HG03571 (cell line): ENCODE results near the gene ADAMTS18.

ENCODE experiments used
- ATAC-seq: cut with Tn5 transposase; IDR thresholded peaks from one replicate; pipeline ENCODE4 v1.9.1; 2021; ENCODE audit not compliant: unreplicated experiment

Gene ADAMTS18

GRCh38 chr16:77331043-77331442 lies 103.8 kb downstream of the ADAMTS18 start:
- ATAC-seq, result no peak

GRCh38 chr16:77330332-77331042 lies 104.3 kb downstream of the ADAMTS18 start:
- no peak for ATAC-seq

- no peak for ATAC-seq
Observed at GRCh38 chr16:77328768-77329167, 106.1 kb downstream of the ADAMTS18 start.

GRCh38 chr16:77328274-77328673 lies 106.6 kb downstream of the ADAMTS18 start:
- ATAC-seq, result no peak

GRCh38 chr16:77327717-77328116 lies 107.1 kb downstream of the ADAMTS18 start:
- no peak for ATAC-seq

GRCh38 chr16:77324729-77325128 lies 110.1 kb downstream of the ADAMTS18 start:
- ATAC-seq, result no peak

- no peak for ATAC-seq
Observed at GRCh38 chr16:77323695-77324094, 111.1 kb downstream of the ADAMTS18 start.

GRCh38 chr16:77322757-77323156 lies 112.1 kb downstream of the ADAMTS18 start:
- no peak for ATAC-seq

GRCh38 chr16:77317059-77317458 lies 117.8 kb downstream of the ADAMTS18 start:
- no peak for ATAC-seq

- ATAC-seq, result no peak
Observed at GRCh38 chr16:77310877-77311276, 124.0 kb downstream of the ADAMTS18 start.

- no peak for ATAC-seq
Observed at GRCh38 chr16:77308163-77308561, 126.7 kb downstream of the ADAMTS18 start.

- no peak for ATAC-seq
Observed at GRCh38 chr16:77307426-77308162, 127.2 kb downstream of the ADAMTS18 start.

- no peak for ATAC-seq
Observed at GRCh38 chr16:77306075-77306474, 128.8 kb downstream of the ADAMTS18 start.

- no peak for ATAC-seq
Observed at GRCh38 chr16:77304877-77305276, 130.0 kb downstream of the ADAMTS18 start.

- ATAC-seq, result no peak
Observed at GRCh38 chr16:77304134-77304533, 130.7 kb downstream of the ADAMTS18 start.

- no peak for ATAC-seq
Observed at GRCh38 chr16:77302674-77303073, 132.2 kb downstream of the ADAMTS18 start.

GRCh38 chr16:77302249-77302648 lies 132.6 kb downstream of the ADAMTS18 start:
- no peak for ATAC-seq

GRCh38 chr16:77300256-77300655 lies 134.6 kb downstream of the ADAMTS18 start:
- no peak for ATAC-seq

- ATAC-seq, result no peak
Observed at GRCh38 chr16:77299395-77299794, 135.4 kb downstream of the ADAMTS18 start.

- no peak for ATAC-seq
Observed at GRCh38 chr16:77298418-77299360, 136.1 kb downstream of the ADAMTS18 start.

GRCh38 chr16:77297996-77298395 lies 136.8 kb downstream of the ADAMTS18 start:
- no peak for ATAC-seq
